HG03439 (cell line): ENCODE results near the gene MINDY1.

Experiments used
- ATAC-seq: cut with Tn5 transposase; IDR thresholded peaks from one replicate; pipeline ENCODE4 v1.9.1; 2021; ENCODE audit warnings: mild to moderate bottlenecking, moderate library complexity; ENCODE audit not compliant: unreplicated experiment

Gene MINDY1

DNA sequence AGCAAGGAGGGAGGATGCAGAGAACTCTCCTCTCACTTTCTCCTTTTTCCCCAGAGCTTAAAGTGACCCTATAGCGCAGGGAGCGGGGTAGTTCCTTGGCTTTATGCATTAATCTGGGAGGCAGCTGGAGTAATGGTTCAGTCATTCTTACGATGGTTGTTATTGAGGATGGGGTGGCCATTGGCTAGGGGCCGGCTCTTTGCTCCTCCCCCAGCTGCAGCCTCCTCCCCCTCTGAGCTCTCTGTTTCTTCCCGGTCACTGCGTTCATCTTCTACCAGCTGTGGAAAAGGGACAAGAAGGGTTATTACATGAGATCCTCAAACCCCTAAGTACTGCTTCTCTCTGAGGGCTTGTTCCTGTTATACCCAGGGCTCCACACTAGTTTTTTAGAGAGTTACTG lies 40.7 kb downstream of the MINDY1 start:
- ATAC-seq = no peak

- no peak for ATAC-seq
These were observed 41.1 kb downstream of the MINDY1 start for GRCh38 chr1:150965605-150966004.

GRCh38 chr1:150964164-150964489 lies 42.6 kb downstream of the MINDY1 start:
- no peak for ATAC-seq

DNA sequence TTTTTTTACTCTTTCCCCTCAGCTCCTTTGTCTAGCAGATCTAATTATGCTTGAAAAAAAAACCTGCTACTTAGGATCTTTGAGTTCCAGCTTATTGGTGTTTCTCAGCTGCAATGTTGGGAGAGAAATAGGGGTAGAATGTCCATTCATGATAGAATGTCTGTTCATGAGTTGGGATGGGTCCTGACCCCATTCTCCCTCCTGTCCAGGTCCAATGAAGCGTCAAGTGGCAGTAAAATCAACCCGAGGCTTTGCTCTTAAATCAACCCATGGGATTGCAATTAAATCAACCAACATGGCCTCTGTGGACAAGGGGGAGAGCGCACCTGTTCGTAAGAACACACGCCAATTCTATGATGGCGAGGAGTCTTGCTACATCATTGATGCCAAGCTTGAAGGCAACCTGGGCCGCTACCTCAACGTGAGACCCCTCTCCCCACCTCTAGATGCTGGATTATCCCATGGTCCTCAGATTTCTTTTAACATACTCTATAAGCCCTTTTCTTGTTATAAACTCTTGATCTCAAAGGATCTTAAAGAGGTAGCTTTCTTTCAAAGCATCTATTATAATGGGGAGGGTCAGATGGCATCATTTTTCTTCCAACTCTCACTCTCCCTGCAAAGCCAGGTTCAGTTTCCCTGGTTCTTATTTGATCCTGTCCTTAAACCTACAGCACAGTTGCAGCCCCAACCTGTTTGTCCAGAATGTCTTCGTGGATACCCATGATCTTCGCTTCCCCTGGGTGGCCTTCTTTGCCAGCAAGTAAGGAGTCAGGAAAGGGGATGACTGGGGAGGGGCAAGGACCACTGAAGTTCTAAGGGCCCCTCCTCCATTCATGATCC lies 43.2 kb downstream of the MINDY1 start:
- ATAC-seq = no peak

GRCh38 chr1:150961756-150962155 lies 44.9 kb downstream of the MINDY1 start:
- ATAC-seq = no peak

DNA sequence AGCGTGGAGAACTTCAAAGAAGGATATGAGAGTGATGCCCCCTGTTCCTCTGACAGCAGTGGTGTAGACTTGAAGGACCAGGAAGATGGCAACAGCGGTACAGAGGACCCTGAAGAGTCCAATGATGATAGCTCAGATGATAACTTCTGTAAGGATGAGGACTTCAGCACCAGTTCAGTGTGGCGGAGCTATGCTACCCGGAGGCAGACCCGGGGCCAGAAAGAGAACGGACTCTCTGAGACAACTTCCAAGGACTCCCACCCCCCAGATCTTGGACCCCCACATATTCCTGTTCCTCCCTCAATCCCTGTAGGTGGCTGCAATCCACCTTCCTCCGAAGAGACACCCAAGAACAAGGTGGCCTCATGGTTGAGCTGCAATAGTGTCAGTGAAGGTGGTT lies 46.1 kb downstream of the MINDY1 start:
- no peak for ATAC-seq

GRCh38 chr1:150957666-150958065 lies 49.0 kb downstream of the MINDY1 start:
- ATAC-seq = no peak

DNA sequence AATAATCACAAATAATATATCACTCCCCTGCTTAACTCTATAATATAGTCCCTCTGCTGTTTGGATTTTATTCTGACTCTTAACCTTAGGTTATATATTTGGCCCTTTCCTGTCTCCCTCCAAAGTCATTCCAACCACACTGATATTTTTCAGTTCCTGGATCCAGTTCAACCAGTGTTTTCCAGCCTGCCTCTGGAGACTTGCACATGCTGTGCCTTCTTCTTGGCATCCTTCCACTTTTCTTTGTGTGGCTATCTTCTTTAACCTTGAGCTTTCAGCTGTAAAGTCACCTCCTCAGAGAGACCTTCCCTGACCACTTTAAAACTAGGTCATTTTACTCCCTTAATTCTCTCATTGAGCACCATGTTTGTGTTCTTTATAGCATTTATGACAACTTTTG lies 51.4 kb downstream of the MINDY1 start:
- no peak for ATAC-seq

DNA sequence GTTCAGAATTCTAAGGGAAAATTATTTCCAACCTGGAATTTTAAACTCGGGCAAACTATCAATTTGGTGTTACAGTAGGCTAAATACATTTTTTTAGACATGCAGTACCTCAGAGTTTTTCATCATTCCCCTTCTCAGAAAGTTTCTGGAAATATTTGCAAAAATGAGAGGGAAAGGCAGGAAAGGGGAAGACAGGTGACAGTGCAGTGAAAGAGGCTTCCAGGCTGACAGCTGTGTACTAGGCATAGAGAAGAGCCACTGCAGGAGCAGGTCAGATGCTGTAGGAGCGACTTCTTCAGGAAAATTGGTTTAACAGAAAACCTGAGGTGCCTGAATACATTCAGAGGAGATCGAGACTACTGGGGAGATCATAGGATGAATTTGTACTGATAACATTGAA lies 52.0 kb downstream of the MINDY1 start:
- no peak for ATAC-seq
